Glomerular visceral epithelial cell (primary cell): ENCODE results near the gene ECSCR.
"Not testable (repeated sequence)": the region's sequence is repeated elsewhere in the genome, so short reads cannot be mapped to it uniquely, and the experiment has no call there.

Experiments
- DNase-seq: peaks from one replicate; pipeline ENCODE4 v3.0.0-alpha.2; 2016; ENCODE audit errors: extremely low spot score

ECSCR gene

GRCh38 chr5:139446956-139447779 is 15.4 kb downstream of the ECSCR start:
- DNase-seq: no peak

GRCh38 chr5:139445325-139446170 is 17.0 kb downstream of the ECSCR start:
- DNase-seq: no peak

- DNase-seq: peak; percentile 76
Measured at GRCh38 chr5:139443831-139444453, 18.6 kb downstream of the ECSCR start.

- not testable (repeated sequence) for DNase-seq
Measured at GRCh38 chr5:139440416-139440815, 22.1 kb downstream of the ECSCR start.

GRCh38 chr5:139439013-139439903 is 23.3 kb downstream of the ECSCR start, which contains the start of gene DNAJC18:
Gene DNAJC18 (minus strand): TSS chr5:139439525. CDS start chr5:139439445, 80 bp downstream.
- peak; percentile 88 for DNase-seq

GRCh38 chr5:139438707-139439012 is 23.9 kb downstream of the ECSCR start:
- DNase-seq: no peak

- DNase-seq: no peak
Measured at GRCh38 chr5:139435676-139436075, 26.9 kb downstream of the ECSCR start.

- no peak for DNase-seq
Measured at GRCh38 chr5:139431706-139432105, 30.8 kb downstream of the ECSCR start.

GRCh38 chr5:139430015-139430414 is 32.5 kb downstream of the ECSCR start:
- no peak for DNase-seq

GRCh38 chr5:139426203-139426885 is 36.2 kb downstream of the ECSCR start:
- DNase-seq: peak; percentile 49

GRCh38 chr5:139425497-139425896 is 37.0 kb downstream of the ECSCR start:
- no peak for DNase-seq

- DNase-seq: peak; percentile 77
Measured at GRCh38 chr5:139422307-139422893, 40.1 kb downstream of the ECSCR start.

GRCh38 chr5:139419226-139420192 is 43.0 kb downstream of the ECSCR start:
- no peak for DNase-seq

- no peak for DNase-seq
Measured at GRCh38 chr5:139418793-139419192, 43.8 kb downstream of the ECSCR start.

GRCh38 chr5:139417214-139417613 is 45.3 kb downstream of the ECSCR start:
- DNase-seq: no peak

- DNase-seq: no peak
Measured at GRCh38 chr5:139416651-139417050, 45.9 kb downstream of the ECSCR start.

GRCh38 chr5:139415869-139416268 is 46.7 kb downstream of the ECSCR start:
- no peak for DNase-seq

- no peak for DNase-seq
Measured at GRCh38 chr5:139415221-139415861, 47.2 kb downstream of the ECSCR start.
